BLaER1 treated with 17β-estradiol and CSF1 and Interleukin-3, amounts not matched to agents 10 nM and 100 nM (cell line): ENCODE data around the gene TANGO2.

Experiments
- H3K27ac ChIP-seq, 11 experiments: shearing (Covaris generic); formaldehyde crosslinking; 2 replicates each; pipeline ENCODE4 v1.8.1; 2022
- H3K27me3 ChIP-seq, 11 experiments: shearing (Covaris generic); formaldehyde crosslinking; 2 replicates each; pipeline ENCODE4 v1.8.1; 2022
- H3K36me3 ChIP-seq, 11 experiments: shearing (Covaris generic); formaldehyde crosslinking; 2 replicates each; pipeline ENCODE4 v1.8.1; 2022
- H3K4me1 ChIP-seq, 10 experiments: shearing (Covaris generic); formaldehyde crosslinking; 2 replicates each; pipeline ENCODE4 v1.8.1; 2022
- H3K4me2 ChIP-seq, 11 experiments: shearing (Covaris generic); formaldehyde crosslinking; 2 replicates each; pipeline ENCODE4 v1.8.1; 2022
- H3K4me3 ChIP-seq, 10 experiments: shearing (Covaris generic); formaldehyde crosslinking; 2 replicates each; pipeline ENCODE4 v1.8.1; 2022
- H3K9ac ChIP-seq, 11 experiments: shearing (Covaris generic); formaldehyde crosslinking; 2 replicates each; pipeline ENCODE4 v1.8.1; 2022
- H3K9me3 ChIP-seq, 11 experiments: shearing (Covaris generic); formaldehyde crosslinking; replicated peaks in 1 of 11; 2 replicates each; pipeline ENCODE4 v1.8.1; 2022
- H4K20me1 ChIP-seq, 11 experiments: shearing (Covaris generic); formaldehyde crosslinking; 2 replicates each; pipeline ENCODE4 v1.8.1; 2022
- Cebpa-rat ChIP-seq, 11 experiments: shearing (Covaris generic); IDR thresholded peaks; 2 replicates each; pipeline ENCODE4 v1.8.1; 2022

Gene TANGO2, protein sequence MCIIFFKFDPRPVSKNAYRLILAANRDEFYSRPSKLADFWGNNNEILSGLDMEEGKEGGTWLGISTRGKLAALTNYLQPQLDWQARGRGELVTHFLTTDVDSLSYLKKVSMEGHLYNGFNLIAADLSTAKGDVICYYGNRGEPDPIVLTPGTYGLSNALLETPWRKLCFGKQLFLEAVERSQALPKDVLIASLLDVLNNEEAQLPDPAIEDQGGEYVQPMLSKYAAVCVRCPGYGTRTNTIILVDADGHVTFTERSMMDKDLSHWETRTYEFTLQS

DNA sequence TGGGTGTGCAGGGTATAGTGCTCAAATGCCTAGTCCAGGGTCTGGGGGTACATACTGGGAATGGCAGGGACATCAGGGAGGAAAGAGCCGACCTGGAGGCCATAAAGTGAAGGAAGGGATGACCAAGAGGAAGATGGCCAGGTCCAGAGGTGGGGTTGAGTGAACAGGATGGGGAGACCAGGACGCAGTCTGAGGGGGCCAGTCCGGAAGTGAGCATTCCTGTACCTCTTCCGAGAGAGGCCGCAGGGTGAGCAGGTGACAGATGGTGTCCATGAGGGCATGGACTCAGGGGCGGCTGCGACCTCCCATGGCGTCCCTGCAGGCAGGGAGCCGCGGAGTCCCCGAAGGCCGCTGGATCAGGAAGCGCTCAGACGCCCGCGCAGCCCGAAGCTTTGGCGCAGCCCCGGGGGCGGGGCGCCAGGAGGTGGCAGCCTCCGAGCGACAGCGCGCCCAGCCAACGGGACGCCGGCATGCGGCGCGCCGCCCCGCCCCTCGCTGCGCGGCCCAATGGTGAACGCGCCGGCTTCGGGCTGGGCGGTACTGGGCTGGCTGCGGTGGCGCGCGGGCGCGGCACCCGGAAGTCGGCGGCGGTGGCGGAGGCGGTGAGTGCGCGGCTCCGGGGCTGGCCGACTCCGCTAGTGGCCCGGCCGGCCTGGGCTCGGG, at the start of gene TANGO2:
TANGO2 (plus strand) TSS at position 578 of the 663 bp plus-strand sequence. CDS start 15,689 bp downstream, outside the sequence.
- peak within 1 kb of the TSS; percentile 87 to 97 (median 93) for H3K9ac ChIP-seq
- peaks cover 24 to 33% (median 29%) of the 10 kb centered on the region in 11 experiments for H3K27me3 ChIP-seq
- no peaks in the 10 kb centered on the region for H3K9me3 ChIP-seq
- peaks cover 0 to 18% (median 3%) of the 10 kb centered on the region in 11 experiments; a peak in 8 of 22 replicates for H3K36me3 ChIP-seq
- peak within 1 kb of the TSS; percentile 85 to 95 (median 90) for H3K27ac ChIP-seq
- H4K20me1 ChIP-seq, result peaks cover 22 to 56% (median 38%) of the 10 kb centered on the region in 11 experiments; a peak in 18 of 22 replicates
- no peak for TF ChIP-seq Cebpa-rat (IDR thresholded peaks at IDR 0.05)
- peak within 1 kb of the TSS; percentile 96 to 100 (median 99) for H3K4me2 ChIP-seq
- peak within 1 kb of the TSS; percentile 79 to 99 (median 93) for H3K4me3 ChIP-seq
- H3K4me1 ChIP-seq, result peaks cover 42 to 65% (median 57%) of the 10 kb centered on the region in 10 experiments

DNA sequence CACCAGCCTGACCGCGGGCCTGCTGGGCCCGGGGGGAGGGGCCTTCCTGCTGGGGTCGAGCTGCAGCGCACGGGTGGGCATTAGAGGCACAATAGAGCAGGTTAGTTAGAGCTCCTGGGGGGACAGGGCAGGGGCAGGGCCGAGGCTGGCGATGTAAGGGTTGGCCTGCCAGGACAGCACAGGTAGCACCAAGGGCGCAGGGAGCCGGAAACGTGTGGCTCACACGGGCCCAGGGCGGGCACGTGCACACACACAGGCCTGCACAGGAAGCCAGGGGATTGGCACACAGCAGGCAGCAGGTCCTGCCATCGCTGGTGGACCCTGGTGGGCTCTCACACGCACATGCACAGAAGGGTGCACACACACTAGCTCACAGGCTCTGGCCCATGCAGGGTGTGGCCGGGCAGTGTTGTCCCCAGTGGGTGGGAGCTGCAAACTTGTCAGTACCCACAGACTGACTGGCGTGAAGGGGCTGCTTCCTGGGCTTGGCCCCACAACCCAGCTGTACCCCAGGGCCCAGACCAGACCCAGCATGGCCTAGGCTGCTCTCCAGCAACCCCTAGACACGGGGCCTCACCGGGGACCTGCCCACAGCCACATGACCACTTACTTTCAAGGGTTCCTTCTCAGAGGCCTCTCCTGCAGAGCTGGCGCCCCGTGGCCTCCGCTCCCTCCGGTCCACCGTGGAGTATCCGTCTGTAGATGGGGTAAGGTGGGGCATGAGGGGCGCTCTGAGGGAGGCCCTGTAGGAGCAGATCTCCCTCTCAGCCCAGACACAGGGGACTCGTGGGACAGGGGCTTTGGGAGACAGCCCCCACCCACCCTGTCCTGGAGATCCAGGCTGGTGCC, 49.4 kb upstream of the TANGO2 start:
- Histone ChIP-seq H3K9me3 (no peaks in the 10 kb centered on the region), H3K4me1 (peaks cover 20 to 51% (median 40%) of the 10 kb centered on the region in 10 experiments), H3K9ac (peak overlapping the region in 6 of 11 experiments; percentile 3 to 35 (median 30); a peak in 9 of 22 replicates), H4K20me1 (peaks cover 9 to 79% (median 45%) of the 10 kb centered on the region in 11 experiments; a peak in 19 of 22 replicates), H3K27me3 (no peaks in the 10 kb centered on the region), H3K36me3 (peaks cover 29 to 69% (median 52%) of the 10 kb centered on the region in 11 experiments), H3K4me2 (0 out of 22 replicates have a peak overlapping the region, but pooled peaks of 2 of the 11 experiments have one; percentile 7 to 15), H3K27ac (peak overlapping the region in 4 of 11 experiments; percentile 34 to 45 (median 39); a peak in 5 of 22 replicates), H3K4me3 (no peak overlapping the region)
- no peak for TF ChIP-seq Cebpa-rat (IDR thresholded peaks at IDR 0.05)

DNA sequence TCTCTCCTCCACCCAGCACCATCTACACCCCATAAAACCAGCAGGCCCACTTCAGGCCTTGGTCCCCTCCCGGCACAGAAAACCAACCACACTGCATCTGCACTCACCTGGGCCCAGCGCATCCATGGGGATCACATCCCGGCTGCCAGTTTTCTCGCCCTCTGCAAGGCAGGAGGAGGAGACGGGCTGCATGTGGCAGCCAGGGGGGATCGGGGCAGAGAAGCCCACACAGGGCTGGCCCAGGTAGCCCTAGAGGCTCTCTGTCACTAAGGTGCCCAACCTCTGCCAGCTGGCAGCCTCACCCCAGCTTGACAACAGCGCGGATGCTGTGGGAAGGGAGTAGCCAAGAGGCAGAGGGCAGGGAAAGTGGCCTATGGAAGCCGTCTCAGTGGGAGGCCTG, 48.7 kb upstream of the TANGO2 start:
- TF ChIP-seq Cebpa-rat (IDR thresholded peaks at IDR 0.05), result no peak
- peaks cover 22 to 62% (median 46%) of the 10 kb centered on the region in 11 experiments for H3K36me3 ChIP-seq
- H4K20me1 ChIP-seq, result peaks cover 9 to 79% (median 38%) of the 10 kb centered on the region in 11 experiments; a peak in 19 of 22 replicates
- peak overlapping the region in 5 of 11 experiments; percentile 8 to 33 (median 27); a peak in 2 of 22 replicates for H3K9ac ChIP-seq
- H3K27ac ChIP-seq, result peak overlapping the region in 3 of 11 experiments; percentile 34 to 45 (median 38); a peak in 4 of 22 replicates
- peaks cover 12 to 59% (median 41%) of the 10 kb centered on the region in 10 experiments for H3K4me1 ChIP-seq
- H3K4me2 ChIP-seq, result no peak overlapping the region
- H3K27me3 ChIP-seq, result no peaks in the 10 kb centered on the region
- H3K4me3 ChIP-seq, result no peak overlapping the region
- no peaks in the 10 kb centered on the region for H3K9me3 ChIP-seq

DNA sequence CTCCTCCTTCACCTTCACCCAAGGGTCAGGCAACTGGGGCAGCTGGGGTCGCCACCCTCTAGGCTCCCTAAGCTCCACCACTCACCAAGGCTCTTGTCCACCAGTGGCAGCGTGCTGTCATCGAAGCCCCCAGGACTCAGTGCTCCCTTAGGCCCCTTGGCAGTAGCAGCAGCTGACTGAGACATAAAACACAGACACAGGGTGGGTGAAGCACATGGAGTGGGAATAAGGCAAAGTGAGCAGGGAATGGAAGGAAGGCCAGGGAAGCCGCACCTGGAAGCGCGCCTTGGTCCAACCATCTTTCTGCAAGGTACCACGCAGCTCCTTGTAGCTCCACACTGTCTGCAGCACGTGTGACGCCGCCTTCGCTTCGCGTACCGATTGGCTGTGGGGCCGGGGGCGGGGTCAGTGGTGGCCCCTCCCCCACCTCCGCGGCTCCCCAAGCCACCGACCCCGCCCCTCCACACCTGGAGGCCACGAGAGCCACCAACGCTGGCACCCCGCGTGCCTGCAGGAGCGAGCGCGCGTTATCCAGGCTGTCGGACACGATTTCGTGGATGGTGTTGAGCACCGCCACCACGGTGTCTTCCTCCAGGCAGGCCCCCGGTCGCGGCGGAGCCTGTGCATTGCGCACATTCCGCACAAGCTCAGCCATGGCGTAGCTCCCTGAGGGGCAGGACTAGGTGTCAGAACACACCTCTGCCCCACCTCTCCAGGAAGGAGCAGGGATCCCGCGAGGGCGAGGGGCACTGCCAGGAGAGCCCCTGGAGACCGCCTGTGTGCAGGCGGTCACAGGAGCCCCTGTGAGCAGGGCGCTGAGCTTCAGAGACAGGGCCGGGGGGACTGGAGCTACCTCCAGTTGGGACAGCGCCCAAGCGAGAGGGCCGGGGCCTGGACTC, 48.0 kb upstream of the TANGO2 start:
- Histone ChIP-seq H3K4me1 (peaks cover 9 to 60% (median 39%) of the 10 kb centered on the region in 10 experiments), H3K4me3 (no peak overlapping the region), H3K27ac (peak overlapping the region in 3 of 11 experiments; percentile 27 to 85 (median 38); a peak in 3 of 22 replicates), H3K36me3 (peaks cover 16 to 59% (median 39%) of the 10 kb centered on the region in 11 experiments), H3K4me2 (0 out of 22 replicates have a peak overlapping the region, but pooled peaks of 1 of the 11 experiments have one; percentile 86), H4K20me1 (peaks cover 7 to 79% (median 33%) of the 10 kb centered on the region in 11 experiments; a peak in 19 of 22 replicates), H3K9me3 (no peaks in the 10 kb centered on the region), H3K27me3 (no peaks in the 10 kb centered on the region), H3K9ac (peak overlapping the region in 2 of 11 experiments; percentile 32 to 33; a peak in 1 of 22 replicates)
- no peak for TF ChIP-seq Cebpa-rat (IDR thresholded peaks at IDR 0.05)

DNA sequence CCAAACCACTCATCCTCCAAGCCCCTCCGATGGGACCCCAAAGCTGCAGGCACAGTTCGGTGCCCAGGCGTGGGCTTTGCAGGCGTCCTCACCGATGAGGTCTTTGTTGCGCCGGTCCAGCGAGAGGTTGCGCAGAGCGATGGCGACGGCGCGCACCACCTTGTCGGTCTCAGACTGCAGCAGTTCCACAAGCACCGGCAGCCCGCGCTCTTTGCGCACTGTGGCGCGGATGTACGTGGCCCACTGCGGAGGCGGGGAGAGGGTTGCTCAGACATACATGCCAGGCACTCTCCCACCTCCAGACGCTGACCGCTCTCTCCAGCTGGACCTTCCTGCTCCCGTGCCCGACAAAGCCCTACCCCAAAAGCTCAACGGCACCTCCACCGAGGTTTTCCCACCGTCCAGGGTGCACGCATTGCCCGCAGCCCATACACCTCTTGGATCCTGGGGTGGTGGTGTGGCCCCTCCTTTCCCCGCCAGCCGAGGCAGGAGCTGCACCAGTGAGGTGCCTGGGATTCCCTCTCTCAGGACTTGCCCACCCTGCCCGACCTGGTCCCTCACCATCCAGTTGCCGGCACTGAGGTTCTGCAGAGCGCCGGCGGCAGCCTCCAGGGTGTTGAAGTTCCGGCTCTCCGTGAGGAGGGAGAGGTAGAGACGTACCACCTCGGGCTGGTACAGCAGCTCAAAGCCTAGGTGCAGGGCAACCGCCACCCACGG, 47.2 kb upstream of the TANGO2 start:
- H3K9ac ChIP-seq, result peak overlapping the region in 1 of 11 experiments; percentile 18; a peak in 1 of 22 replicates
- no peaks in the 10 kb centered on the region for H3K27me3 ChIP-seq
- TF ChIP-seq Cebpa-rat (IDR thresholded peaks at IDR 0.05), result no peak
- peak overlapping the region in 6 of 11 experiments; percentile 9 to 85 (median 29); a peak in 5 of 22 replicates for H3K27ac ChIP-seq
- peaks cover 9 to 60% (median 39%) of the 10 kb centered on the region in 10 experiments for H3K4me1 ChIP-seq
- no peaks in the 10 kb centered on the region for H3K9me3 ChIP-seq
- H4K20me1 ChIP-seq, result peaks cover 4 to 76% (median 28%) of the 10 kb centered on the region in 11 experiments; a peak in 18 of 22 replicates
- H3K4me3 ChIP-seq, result no peak overlapping the region
- H3K4me2 ChIP-seq, result peak overlapping the region in 9 of 11 experiments; percentile 65 to 92 (median 86); a peak in 18 of 22 replicates
- peaks cover 8 to 59% (median 37%) of the 10 kb centered on the region in 11 experiments for H3K36me3 ChIP-seq

DNA sequence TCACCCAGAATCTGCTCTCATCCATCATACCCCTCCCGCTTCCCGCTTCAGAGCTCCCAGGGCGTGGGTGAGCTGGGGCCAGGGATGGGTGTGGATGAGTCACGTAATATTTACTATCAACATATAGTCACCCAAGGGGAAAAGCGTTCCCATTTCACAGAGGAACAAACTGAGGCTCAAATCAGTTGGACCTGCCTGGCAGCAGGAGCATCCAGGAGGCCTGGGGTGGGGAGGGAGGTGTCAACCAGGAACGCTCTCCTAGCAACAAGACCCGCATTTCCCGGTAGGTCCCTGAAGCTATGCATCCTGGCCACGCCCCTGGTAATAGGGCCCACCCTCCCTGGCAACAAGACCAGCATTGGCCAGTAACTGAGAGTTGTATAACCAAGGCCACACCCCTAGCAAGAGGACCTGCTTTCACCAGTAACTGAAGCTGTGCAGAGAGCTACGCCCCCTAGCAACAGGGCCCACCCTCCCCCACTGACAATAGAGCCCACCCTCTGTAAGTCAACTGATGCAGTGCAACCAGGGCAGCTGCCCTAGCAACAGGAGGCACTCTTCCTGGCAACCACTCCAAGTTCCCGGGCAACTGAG, 46.5 kb upstream of the TANGO2 start:
- H4K20me1 ChIP-seq, result peaks cover 4 to 73% (median 27%) of the 10 kb centered on the region in 11 experiments; a peak in 17 of 22 replicates
- TF ChIP-seq Cebpa-rat (IDR thresholded peaks at IDR 0.05), result no peak
- no peaks in the 10 kb centered on the region for H3K9me3 ChIP-seq
- peaks cover 9 to 60% (median 39%) of the 10 kb centered on the region in 10 experiments for H3K4me1 ChIP-seq
- peak overlapping the region in 8 of 11 experiments; percentile 30 to 76 (median 64); a peak in 14 of 22 replicates for H3K9ac ChIP-seq
- peak overlapping the region in 10 of 11 experiments; percentile 33 to 92 (median 84); a peak in 18 of 22 replicates for H3K4me2 ChIP-seq
- no peak overlapping the region for H3K4me3 ChIP-seq
- peak overlapping the region in 9 of 11 experiments; percentile 21 to 85 (median 65); a peak in 15 of 22 replicates for H3K27ac ChIP-seq
- H3K27me3 ChIP-seq, result no peaks in the 10 kb centered on the region
- H3K36me3 ChIP-seq, result peaks cover 1 to 59% (median 37%) of the 10 kb centered on the region in 11 experiments; a peak in 20 of 22 replicates
